ACHN (cell line): ENCODE measurements around the gene RILPL2.
"Not testable (repeated sequence)": the region's sequence is repeated elsewhere in the genome, so short reads cannot be mapped to it uniquely, and the experiment has no call there.

Experiments used
- DNase-seq: peaks from one replicate; pipeline ENCODE4 v3.0.0-alpha.2; 2015
- in situ Hi-C: cut with HindIII; loops from 2 replicates; pipeline ENCODE4 v1.10.0; 2017; ENCODE audit warnings: low sequenced_read_pairs, low pct_ligation_motif_present, low pct_unique_long_range_greater_than_20kb

The RILPL2 gene

GRCh38 chr12:123453165-123453564, 16.7 kb upstream of the RILPL2 start:
- in situ Hi-C loops: no loop called here
- no peak for DNase-seq

DNA sequence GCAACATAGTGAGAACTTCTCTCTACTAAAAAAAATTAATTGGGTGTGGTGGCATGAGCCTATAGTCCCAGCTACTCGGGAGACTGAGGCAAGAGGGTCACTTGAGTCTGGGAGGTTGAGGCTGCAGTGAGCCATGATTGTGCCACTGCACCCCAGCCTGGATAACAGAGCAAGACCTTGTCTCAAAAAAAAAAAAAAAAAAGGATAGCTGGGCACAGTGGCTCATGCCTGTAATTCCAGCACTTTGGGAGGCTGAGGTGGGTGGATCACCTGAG, 15.7 kb upstream of the RILPL2 start:
- DNase-seq, in situ Hi-C loops: not testable (repeated sequence)

DNA sequence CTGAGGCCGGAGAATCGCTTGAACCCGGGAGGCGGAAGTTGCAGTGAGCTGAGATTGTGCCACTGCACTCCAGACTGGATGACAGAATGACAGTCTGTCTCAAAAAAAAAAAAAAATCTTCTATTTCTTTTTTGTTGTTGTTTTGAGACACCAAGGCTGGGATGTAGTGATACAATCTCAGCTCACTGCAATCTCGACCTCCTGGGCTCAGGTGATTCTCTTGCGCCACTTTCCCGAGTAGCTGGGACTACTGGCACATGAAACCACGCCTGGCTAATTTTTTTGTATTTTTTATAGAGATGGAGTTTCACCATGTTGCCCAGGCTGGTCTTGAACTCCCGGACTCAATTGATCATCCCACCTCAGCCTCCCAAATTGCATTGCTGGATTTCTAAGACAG, 14.2 kb upstream of the RILPL2 start:
- DNase-seq: no peak
- in situ Hi-C loops: no loop called here

GRCh38 chr12:123449856-123450255, 13.4 kb upstream of the RILPL2 start:
- in situ Hi-C loops: no loop called here

GRCh38 chr12:123449249-123449733, 12.8 kb upstream of the RILPL2 start:
- in situ Hi-C loops: no loop called here
- no peak for DNase-seq

More at GRCh38 chr12:123449856-123450255, 13.4 kb upstream of the RILPL2 start:
- DNase-seq: no peak

GRCh38 chr12:123446333-123446713, 9.8 kb upstream of the RILPL2 start:
- in situ Hi-C loops: no loop called here
- no peak for DNase-seq

DNA sequence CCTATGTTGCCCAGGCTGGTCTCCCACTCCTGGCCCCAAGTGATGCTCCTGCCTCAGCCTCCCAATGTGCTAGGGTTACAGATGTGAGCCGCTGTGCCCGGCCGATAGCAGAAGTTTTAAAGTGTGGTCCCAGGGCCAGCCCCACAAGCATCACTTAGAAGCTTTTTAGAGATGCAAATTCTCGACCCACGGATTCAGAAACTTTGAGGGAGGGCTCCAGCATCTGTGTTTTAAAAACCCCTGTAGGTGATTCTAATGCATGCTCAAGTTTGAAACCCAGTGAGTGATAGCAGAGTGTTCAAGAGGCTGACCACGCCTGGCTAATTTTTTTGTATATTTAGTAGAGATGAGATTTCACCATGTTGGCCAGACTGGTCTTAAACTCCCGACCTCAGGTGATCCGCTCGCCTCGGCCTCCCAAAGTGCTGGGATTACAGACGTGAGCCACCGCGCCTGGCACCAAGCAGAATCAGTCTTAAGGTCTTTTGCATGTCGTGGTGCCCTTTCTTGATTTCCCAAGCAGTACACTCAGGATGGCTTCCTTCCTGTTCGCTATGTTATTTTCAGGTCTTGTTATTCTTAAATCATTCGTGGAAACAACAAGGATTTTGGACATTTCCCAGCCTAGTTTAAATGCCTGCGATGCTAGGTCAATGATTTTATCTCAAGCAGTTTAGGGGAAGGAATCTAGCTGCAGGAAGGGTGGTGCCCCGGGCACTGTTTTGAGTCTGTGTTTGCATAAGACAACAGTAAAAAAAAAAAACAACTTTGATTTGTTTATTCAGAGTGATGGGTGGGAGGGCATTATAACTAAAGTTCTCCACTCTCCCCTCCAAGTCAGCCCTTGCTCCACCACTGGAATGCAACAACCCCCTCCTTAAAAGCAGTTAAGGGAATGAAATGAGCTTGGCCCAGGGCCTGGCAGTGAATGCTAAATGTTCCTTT, 9.2 kb upstream of the RILPL2 start:
- no peak for DNase-seq

GRCh38 chr12:123444092-123445026, 7.9 kb upstream of the RILPL2 start:
- no peak for DNase-seq
- in situ Hi-C loops: no loop called here

More for the DNA sequence above, 9.2 kb upstream of the RILPL2 start:
- in situ Hi-C loops: no loop called here

DNA sequence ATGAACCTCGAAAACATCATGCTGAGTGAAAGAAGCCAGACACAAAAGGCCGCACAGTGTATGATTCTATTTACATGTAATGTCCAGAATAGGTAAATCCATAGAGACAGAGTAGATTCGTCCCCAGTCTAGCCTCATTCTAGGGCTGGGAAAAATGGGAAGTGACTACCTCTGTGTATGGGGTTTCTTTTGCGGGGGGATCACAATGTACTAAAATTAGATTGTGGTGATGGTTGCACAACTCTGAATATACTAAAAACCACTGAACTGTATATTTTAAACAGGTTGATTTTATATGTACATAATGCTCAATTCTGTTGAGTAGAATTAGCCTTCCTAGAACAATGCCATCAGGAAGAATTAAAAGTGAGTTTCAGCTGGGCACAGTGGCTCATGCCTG, 6.3 kb upstream of the RILPL2 start:
- in situ Hi-C loops: no loop called here

GRCh38 chr12:123441523-123442164, 5.2 kb upstream of the RILPL2 start:
- in situ Hi-C loops: no loop called here
- no peak for DNase-seq

More for the DNA sequence above, 6.3 kb upstream of the RILPL2 start:
- DNase-seq: no peak

DNA sequence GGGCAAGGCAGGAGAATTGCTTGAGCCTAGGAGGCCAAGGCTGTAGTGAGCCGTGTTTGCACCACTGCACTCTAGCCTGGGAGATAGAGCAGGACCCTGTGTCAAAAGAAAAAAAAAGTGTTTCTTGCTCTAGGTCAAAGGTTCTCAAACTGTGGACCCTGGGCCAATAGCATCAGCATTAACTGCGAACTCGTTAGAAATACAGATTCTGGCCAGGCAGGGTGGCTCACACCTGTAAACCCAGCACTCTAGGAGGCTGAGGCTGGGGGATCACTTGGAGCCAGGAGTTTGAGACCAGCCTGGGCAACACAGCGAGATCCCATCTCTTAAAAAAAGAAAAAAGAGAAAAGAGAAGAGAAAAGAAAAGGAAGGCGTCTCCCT, 858 bp downstream of the RILPL2 start:
- DNase-seq: no peak
- in situ Hi-C loops: no loop called here

DNA sequence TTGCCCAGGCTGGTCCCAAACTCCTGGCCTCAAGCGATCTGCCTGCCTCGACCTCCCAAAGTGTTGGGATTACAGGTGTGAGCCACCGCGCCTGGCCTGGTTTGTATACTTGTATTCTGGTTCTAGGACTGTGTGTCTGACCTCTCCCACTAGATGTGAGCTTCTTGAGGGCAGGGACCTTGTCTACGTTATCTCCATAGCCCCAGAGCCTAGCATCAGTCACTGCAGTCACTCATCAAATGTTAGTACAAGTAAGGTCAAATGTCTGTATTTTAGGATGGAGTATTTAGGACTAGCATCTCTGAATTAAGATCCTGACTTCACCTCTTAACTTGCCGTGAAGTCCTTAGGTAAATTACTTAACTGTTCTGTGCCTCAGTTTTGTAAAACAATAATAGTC, 2.9 kb downstream of the RILPL2 start:
- in situ Hi-C loops: no loop called here
- no peak for DNase-seq

GRCh38 chr12:123431951-123432817, 4.3 kb downstream of the RILPL2 start:
- in situ Hi-C loops, DNase-seq: not testable (repeated sequence)

- in situ Hi-C loops, DNase-seq: not testable (repeated sequence)
Observed at GRCh38 chr12:123429101-123429500, 7.4 kb downstream of the RILPL2 start.

DNA sequence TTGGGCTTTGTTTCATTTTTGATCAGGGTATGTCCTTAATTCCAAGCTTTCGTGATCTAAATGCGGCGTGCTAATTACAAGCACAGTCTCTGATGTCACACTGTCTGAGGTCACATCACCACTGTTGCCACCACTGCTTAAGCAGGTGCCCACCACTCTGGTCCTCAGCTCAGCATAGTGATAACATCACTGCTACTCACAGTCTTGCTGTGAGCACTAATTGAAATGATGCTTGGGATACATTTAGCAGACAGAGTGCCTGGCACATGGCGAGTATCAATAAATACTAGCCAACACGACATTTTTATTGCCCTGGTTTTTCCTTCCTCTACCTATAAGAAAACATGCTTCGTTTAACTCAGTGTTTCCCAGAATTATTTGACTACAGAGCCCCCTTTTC, 7.9 kb downstream of the RILPL2 start:
- no peak for DNase-seq
- in situ Hi-C loops: no loop called here

- no peak for DNase-seq
- in situ Hi-C loops: no loop called here
Observed at GRCh38 chr12:123427036-123427769, 9.3 kb downstream of the RILPL2 start.

DNA sequence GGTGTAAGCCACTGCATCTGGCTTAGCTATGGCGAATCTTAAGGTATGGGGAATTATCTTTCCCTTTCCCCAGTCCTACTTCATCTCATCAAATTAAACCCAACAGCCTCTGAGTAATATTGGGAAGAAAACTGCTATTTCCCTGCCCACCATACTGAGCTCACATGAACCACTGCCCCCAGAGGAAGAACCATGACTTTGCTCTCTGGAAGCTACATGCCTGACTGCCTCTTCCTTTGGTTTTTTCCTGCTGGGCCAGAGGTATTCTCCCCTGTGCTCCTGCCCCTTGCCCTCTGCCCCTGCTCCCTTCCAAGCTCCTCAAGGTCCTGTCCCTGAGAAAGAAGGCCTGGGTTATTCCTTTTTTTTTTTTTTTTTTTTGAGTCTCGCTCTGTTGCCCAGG, 15.2 kb downstream of the RILPL2 start:
- no peak for DNase-seq
- in situ Hi-C loops: no loop called here
